ENCODE data around the gene SASH3. TPM values are rescaled to one million over a fixed set of nuclear protein-coding genes. Genes with fewer than 3 reads are reported as not detected.
A peak's percentile ranks its signal among the peaks of the same experiment; 100 is the strongest.

Gene SASH3
- total and polyA plus RNA-seq, 8 donors: 0.31 to 8.5 (median 1.2) TPM

GRCh38 chrX:129759576-129760061 is 20.1 kb upstream of the SASH3 start:
- FAIRE-seq (no peak), ATAC-seq (peak in 3 of 4 donors; percentile 40 to 79 (median 70)), DNase-seq (no peak)
- no peak overlapping the region for H3K27ac ChIP-seq
- WGBS, 2 donors: 58 to 59% methylated on average over 14 of the region's 14 CpGs
- intact Hi-C loops (cut with DNase I): no loop called here
- no peaks in the 10 kb centered on the region for H3K4me1 ChIP-seq
- TF ChIP-seq CTCF (IDR thresholded peaks at IDR 0.05): no peak
- H3K4me3 ChIP-seq: no peak overlapping the region
- H3K27me3 ChIP-seq: peaks cover 0 to 6% (median 0%) of the 10 kb centered on the region in 4 donors
- no peaks in the 10 kb centered on the region for H3K9me3 ChIP-seq
- H3K36me3 ChIP-seq: no peaks in the 10 kb centered on the region

- Histone ChIP-seq H3K9me3 (no peaks in the 10 kb centered on the region), H3K27me3 (peaks cover 0 to 6% (median 0%) of the 10 kb centered on the region in 4 donors), H3K4me1 (no peaks in the 10 kb centered on the region), H3K36me3 (no peaks in the 10 kb centered on the region), H3K4me3 (no peak overlapping the region), H3K27ac (no peak overlapping the region)
- FAIRE-seq: no peak
- DNase-seq: no peak
- ATAC-seq: peak in 2 of 4 donors; percentile 11 to 16
- WGBS, 2 donors: 63 to 65% methylated on average over 9 of the region's 9 CpGs
- no peak for TF ChIP-seq CTCF (IDR thresholded peaks at IDR 0.05)
- intact Hi-C loops (cut with DNase I): no loop called here
Measured at GRCh38 chrX:129760155-129760554, 19.6 kb upstream of the SASH3 start.

- DNase-seq (no peak), FAIRE-seq (no peak), ATAC-seq (no peak)
- no peak overlapping the region for H3K4me3 ChIP-seq
- no peaks in the 10 kb centered on the region for H3K36me3 ChIP-seq
- no peaks in the 10 kb centered on the region for H3K4me1 ChIP-seq
- no peak overlapping the region for H3K27ac ChIP-seq
- intact Hi-C loops (cut with DNase I): no loop called here
- TF ChIP-seq CTCF (IDR thresholded peaks at IDR 0.05): no peak
- WGBS, 2 donors: 71 to 83% methylated on average over 6 of the region's 6 CpGs
- H3K27me3 ChIP-seq: peaks cover 0 to 6% (median 0%) of the 10 kb centered on the region in 4 donors
- H3K9me3 ChIP-seq: no peaks in the 10 kb centered on the region
Measured at GRCh38 chrX:129760981-129761380, 18.8 kb upstream of the SASH3 start.

- ATAC-seq: no peak
- Histone ChIP-seq H3K4me1 (no peaks in the 10 kb centered on the region), H3K36me3 (no peaks in the 10 kb centered on the region), H3K27me3 (peaks cover 0 to under 1% (median 0%) of the 10 kb centered on the region in 4 donors), H3K9me3 (no peaks in the 10 kb centered on the region), H3K4me3 (no peak overlapping the region), H3K27ac (no peak overlapping the region)
- FAIRE-seq: no peak
- intact Hi-C loops (cut with DNase I): no loop called here
- no peak for DNase-seq
- TF ChIP-seq CTCF (IDR thresholded peaks at IDR 0.05): no peak
- 77 to 80% methylated on average over 4 of the region's 4 CpGs for WGBS, 2 donors
Measured at GRCh38 chrX:129761596-129761995, 18.2 kb upstream of the SASH3 start.

GRCh38 chrX:129762448-129762847 is 17.3 kb upstream of the SASH3 start:
- FAIRE-seq (no peak), ATAC-seq (no peak), DNase-seq (no peak)
- intact Hi-C loops (cut with DNase I): no loop called here
- Histone ChIP-seq H3K4me1 (no peaks in the 10 kb centered on the region), H3K9me3 (no peaks in the 10 kb centered on the region), H3K27ac (no peak overlapping the region), H3K36me3 (no peaks in the 10 kb centered on the region), H3K27me3 (no peaks in the 10 kb centered on the region), H3K4me3 (no peak overlapping the region)
- TF ChIP-seq CTCF (IDR thresholded peaks at IDR 0.05): no peak
- WGBS, 2 donors: 78 to 87% methylated on average over 3 of the region's 3 CpGs

All from pancreas (tissue), 10 donors.